ENCODE measurements around the gene KRTAP3-1.

KRTAP3-1 gene

GRCh38 chr17:40984226-40984625 is 24.7 kb downstream of the KRTAP3-1 start, which contains the start of gene KRT40:
TSS of gene KRT40 (minus strand) at chr17:40984326. CDS start at chr17:40984273, 53 bp downstream.
- TF ChIP-seq CTCF (IDR thresholded peaks at IDR 0.05), result no peak
- TF ChIP-seq ZFX (IDR thresholded peaks at IDR 0.05; ENCODE audit: borderline replicate concordance), result no peak
- no peak within 1 kb of the TSS for H3K27ac ChIP-seq

GRCh38 chr17:40981115-40981514 is 27.8 kb downstream of the KRTAP3-1 start:
- TF ChIP-seq CTCF (IDR thresholded peaks at IDR 0.05) (no peak), ZFX (IDR thresholded peaks at IDR 0.05; ENCODE audit: borderline replicate concordance) (no peak)
- H3K27ac ChIP-seq, result no peak overlapping the region

- H3K27ac ChIP-seq, result no peak overlapping the region
- TF ChIP-seq ZFX (IDR thresholded peaks at IDR 0.05; ENCODE audit: borderline replicate concordance) (no peak), CTCF (IDR thresholded peaks at IDR 0.05) (no peak)
Observed at GRCh38 chr17:40980596-40980995, 28.3 kb downstream of the KRTAP3-1 start.

- TF ChIP-seq ZFX (IDR thresholded peaks at IDR 0.05; ENCODE audit: borderline replicate concordance) (no peak), CTCF (IDR thresholded peaks at IDR 0.05) (no peak)
- no peak overlapping the region for H3K27ac ChIP-seq
Observed at GRCh38 chr17:40980117-40980516, 28.8 kb downstream of the KRTAP3-1 start.

GRCh38 chr17:40978575-40979151 is 30.3 kb downstream of the KRTAP3-1 start:
- TF ChIP-seq CTCF (IDR thresholded peaks at IDR 0.05), result no peak
- no peak for TF ChIP-seq ZFX (IDR thresholded peaks at IDR 0.05; ENCODE audit: borderline replicate concordance)
- no peak overlapping the region for H3K27ac ChIP-seq

- no peak overlapping the region for H3K27ac ChIP-seq
- TF ChIP-seq CTCF (IDR thresholded peaks at IDR 0.05) (no peak), ZFX (IDR thresholded peaks at IDR 0.05; ENCODE audit: borderline replicate concordance) (no peak)
Observed at GRCh38 chr17:40975516-40975915, 33.4 kb downstream of the KRTAP3-1 start.

GRCh38 chr17:40974366-40974765 is 34.6 kb downstream of the KRTAP3-1 start:
- no peak for TF ChIP-seq ZFX (IDR thresholded peaks at IDR 0.05; ENCODE audit: borderline replicate concordance)
- no peak for TF ChIP-seq CTCF (IDR thresholded peaks at IDR 0.05)
- no peak overlapping the region for H3K27ac ChIP-seq
